Astrocyte (in vitro differentiated cells and primary cell): ENCODE data around the gene CPNE5. TPM values are rescaled to one million over a fixed set of nuclear protein-coding genes. Genes with fewer than 3 reads are reported as not detected.

Experiments used
- DNase-seq: peaks from one replicate; pipeline ENCODE4 v3.0.0-alpha.2; 2010; ENCODE audit warnings: low read depth
- FAIRE-seq: peaks from 2 replicates; lab custom pipeline; 2011; peaks lifted over from hg19 to GRCh38; lab: Jason Lieb, UNC
- H2AFZ ChIP-seq: 2 replicates; pipeline ENCODE4 v1.6.0; 2012; ENCODE audit warnings: low read depth, low read length, inconsistent platforms
- H3K27ac ChIP-seq: 2 replicates; pipeline ENCODE4 v1.5.1; 2011; ENCODE audit warnings: low read depth, low read length, inconsistent platforms
- H3K27me3 ChIP-seq: 2 replicates; pipeline ENCODE4 v1.6.0; 2011; ENCODE audit warnings: low read length, inconsistent platforms; ENCODE audit not compliant: insufficient read depth
- H3K36me3 ChIP-seq: 2 replicates; pipeline ENCODE4 v1.5.1; 2011; ENCODE audit warnings: low read length, inconsistent platforms; ENCODE audit not compliant: insufficient read depth
- H3K4me1 ChIP-seq: 2 replicates; pipeline ENCODE4 v1.5.1; 2011; ENCODE audit warnings: low read length, inconsistent platforms; ENCODE audit not compliant: insufficient read depth
- H3K4me2 ChIP-seq: 2 replicates; pipeline ENCODE4 v1.6.0; 2012; ENCODE audit warnings: low read length, inconsistent platforms
- H3K4me3 ChIP-seq: 2 replicates; pipeline ENCODE4 v1.5.1; 2011; ENCODE audit warnings: low read depth, mild to moderate bottlenecking, low read length, inconsistent platforms; ENCODE audit not compliant: insufficient read depth
- H3K79me2 ChIP-seq: 2 replicates; pipeline ENCODE4 v1.6.0; 2012; ENCODE audit warnings: mild to moderate bottlenecking, low read length, inconsistent platforms; ENCODE audit not compliant: insufficient read depth
- H3K9ac ChIP-seq: 2 replicates; pipeline ENCODE4 v1.6.0; 2012; ENCODE audit warnings: mild to moderate bottlenecking, low read length, inconsistent platforms
- H3K9me3 ChIP-seq: 2 replicates; pipeline ENCODE4 v1.5.1; 2012; ENCODE audit warnings: low read depth, mild to moderate bottlenecking, low read length, inconsistent platforms; ENCODE audit not compliant: insufficient read depth
- H4K20me1 ChIP-seq: 2 replicates; pipeline ENCODE4 v1.6.0; 2012; ENCODE audit warnings: low read length, inconsistent platforms; ENCODE audit not compliant: insufficient read depth
- H3K27ac Mint-ChIP-seq: one replicate; pipeline ENCODE4 v1.8.0; 2021; ENCODE audit warnings: mild to moderate bottlenecking, mixed read lengths; ENCODE audit not compliant: unreplicated experiment
- H3K27me3 Mint-ChIP-seq: one replicate; pipeline ENCODE4 v1.8.0; 2021; ENCODE audit warnings: low read depth, mixed read lengths; ENCODE audit not compliant: unreplicated experiment
- H3K36me3 Mint-ChIP-seq: one replicate; pipeline ENCODE4 v1.8.0; 2021; ENCODE audit warnings: low read depth, mixed read lengths; ENCODE audit not compliant: unreplicated experiment
- H3K4me1 Mint-ChIP-seq: one replicate; pipeline ENCODE4 v1.8.0; 2021; ENCODE audit warnings: low read depth, mixed read lengths; ENCODE audit not compliant: unreplicated experiment
- H3K4me3 Mint-ChIP-seq: one replicate; pipeline ENCODE4 v1.8.0; 2021; ENCODE audit warnings: mild to moderate bottlenecking, moderate library complexity, mixed read lengths; ENCODE audit not compliant: unreplicated experiment
- H3K9me3 Mint-ChIP-seq: one replicate; pipeline ENCODE4 v1.8.0; 2021; ENCODE audit warnings: mild to moderate bottlenecking, mixed read lengths; ENCODE audit not compliant: unreplicated experiment
- EZH2 ChIP-seq: IDR thresholded peaks from 2 replicates; pipeline ENCODE4 v1.6.1; 2012; ENCODE audit warnings: mild to moderate bottlenecking, low read length, inconsistent platforms; ENCODE audit not compliant: insufficient read depth
- total RNA-seq: library from RNA; stranded (reverse); gene quantifications from 2 replicates; pipeline ENCODE4 v1.2.1, GENCODE V29; 2021
- TF ChIP-seq, protein P1 (sequence below): IDR thresholded peaks from 2 replicates; pipeline ENCODE4 v1.5.1; 2011; ENCODE audit warnings: low read depth, mild to moderate bottlenecking, inconsistent platforms, low read length, moderate library complexity; ENCODE audit not compliant: insufficient read depth

CPNE5 gene
- total RNA-seq, 1 donor from 2014 or later: 0.11 TPM

DNA sequence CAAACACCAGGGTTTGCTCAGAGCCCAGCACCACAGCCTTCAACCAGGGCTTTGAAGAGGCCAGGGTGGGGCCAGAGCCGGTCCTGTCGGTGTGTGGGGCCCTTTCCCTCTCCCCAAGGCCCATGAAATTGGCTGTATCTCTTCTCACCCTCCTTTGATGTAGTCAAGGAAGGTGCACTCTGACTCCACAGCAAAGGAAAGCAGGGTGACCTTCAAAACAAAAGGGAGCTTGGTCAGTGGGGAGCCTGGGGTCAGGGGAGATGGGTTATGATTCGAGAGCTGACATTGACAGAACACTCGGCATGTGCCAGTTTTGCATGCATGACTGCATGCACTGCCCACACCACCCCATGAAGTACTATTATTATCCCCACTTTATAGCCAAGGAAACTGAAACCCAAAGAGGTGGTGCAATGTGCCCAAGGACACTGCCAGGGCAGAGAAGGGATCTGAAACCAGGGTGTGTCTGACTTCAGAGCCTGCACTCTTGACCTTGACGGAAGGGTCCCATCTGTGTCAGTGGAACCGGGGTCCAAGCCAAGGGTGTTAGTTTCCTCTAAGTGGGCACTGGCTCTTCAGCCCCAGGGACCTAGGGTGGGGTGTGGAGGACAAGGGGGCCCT is 86.2 kb downstream of the CPNE5 start:
- H3K4me1 ChIP-seq: peaks cover 6% of the 10 kb centered on the region
- H3K4me3 ChIP-seq: no peak overlapping the region
- H2AFZ ChIP-seq: no peak overlapping the region
- Mint-ChIP-seq H3K27me3 (peaks cover 3% of the 10 kb centered on the region), H3K36me3 (peaks cover 3% of the 10 kb centered on the region), H3K4me3 (no peak overlapping the region), H3K4me1 (peaks cover 18% of the 10 kb centered on the region), H3K9me3 (peaks cover 5% of the 10 kb centered on the region), H3K27ac (no peak overlapping the region)
- H3K27ac ChIP-seq: no peak overlapping the region
- peaks cover 4% of the 10 kb centered on the region for H3K9me3 ChIP-seq
- no peaks in the 10 kb centered on the region for H3K79me2 ChIP-seq
- H3K4me2 ChIP-seq: no peak overlapping the region
- no peak overlapping the region for H3K9ac ChIP-seq
- H4K20me1 ChIP-seq: no peaks in the 10 kb centered on the region
- no peak for FAIRE-seq
- TF ChIP-seq, protein P1, sequence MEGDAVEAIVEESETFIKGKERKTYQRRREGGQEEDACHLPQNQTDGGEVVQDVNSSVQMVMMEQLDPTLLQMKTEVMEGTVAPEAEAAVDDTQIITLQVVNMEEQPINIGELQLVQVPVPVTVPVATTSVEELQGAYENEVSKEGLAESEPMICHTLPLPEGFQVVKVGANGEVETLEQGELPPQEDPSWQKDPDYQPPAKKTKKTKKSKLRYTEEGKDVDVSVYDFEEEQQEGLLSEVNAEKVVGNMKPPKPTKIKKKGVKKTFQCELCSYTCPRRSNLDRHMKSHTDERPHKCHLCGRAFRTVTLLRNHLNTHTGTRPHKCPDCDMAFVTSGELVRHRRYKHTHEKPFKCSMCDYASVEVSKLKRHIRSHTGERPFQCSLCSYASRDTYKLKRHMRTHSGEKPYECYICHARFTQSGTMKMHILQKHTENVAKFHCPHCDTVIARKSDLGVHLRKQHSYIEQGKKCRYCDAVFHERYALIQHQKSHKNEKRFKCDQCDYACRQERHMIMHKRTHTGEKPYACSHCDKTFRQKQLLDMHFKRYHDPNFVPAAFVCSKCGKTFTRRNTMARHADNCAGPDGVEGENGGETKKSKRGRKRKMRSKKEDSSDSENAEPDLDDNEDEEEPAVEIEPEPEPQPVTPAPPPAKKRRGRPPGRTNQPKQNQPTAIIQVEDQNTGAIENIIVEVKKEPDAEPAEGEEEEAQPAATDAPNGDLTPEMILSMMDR: no peak
- TF ChIP-seq EZH2: no peak
- H3K36me3 ChIP-seq: no peaks in the 10 kb centered on the region
- DNase-seq: no peak
- H3K27me3 ChIP-seq: no peaks in the 10 kb centered on the region

DNA sequence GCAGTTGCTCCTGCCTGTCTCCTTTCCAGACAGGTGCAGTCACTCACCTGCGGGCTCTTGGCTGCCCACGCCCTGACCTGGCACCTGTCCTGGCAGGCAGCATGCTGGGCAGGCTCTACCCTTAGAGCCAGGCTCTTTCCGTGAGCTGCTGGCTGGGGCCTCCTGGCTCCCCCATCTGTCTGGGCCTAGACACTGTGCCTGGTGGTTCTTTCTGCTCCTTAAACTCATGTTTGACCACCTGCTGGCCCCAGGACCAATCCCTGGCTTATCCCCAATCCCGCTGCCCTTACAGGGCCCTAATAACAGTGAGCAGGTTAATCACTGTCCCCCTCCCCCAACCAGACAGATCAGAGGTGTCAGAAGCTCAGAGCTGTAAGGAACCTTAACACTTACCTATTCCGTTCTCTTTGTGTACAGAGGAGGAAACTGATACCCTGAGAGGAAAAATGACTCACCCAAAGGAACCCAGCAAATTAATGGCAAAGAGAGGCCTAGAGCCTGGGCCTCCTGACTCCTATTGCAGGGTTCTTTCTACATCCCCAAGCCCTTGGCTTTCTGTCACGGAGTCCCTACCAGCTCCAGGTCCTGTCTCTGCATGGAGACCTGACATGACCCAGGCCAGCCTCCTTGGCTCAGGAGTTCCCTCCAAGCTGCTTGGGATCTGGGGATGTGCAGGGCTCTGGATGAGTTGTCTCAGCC is 86.9 kb downstream of the CPNE5 start:
- no peak overlapping the region for H3K27ac Mint-ChIP-seq
- H3K4me2 ChIP-seq: no peak overlapping the region
- no peak overlapping the region for H2AFZ ChIP-seq
- H3K27me3 ChIP-seq: no peaks in the 10 kb centered on the region
- H3K79me2 ChIP-seq: no peaks in the 10 kb centered on the region
- no peak overlapping the region for H3K27ac ChIP-seq
- no peak for DNase-seq
- FAIRE-seq: no peak
- no peak overlapping the region for H3K4me3 ChIP-seq
- no peak overlapping the region for H3K4me3 Mint-ChIP-seq
- H4K20me1 ChIP-seq: no peaks in the 10 kb centered on the region
- H3K9me3 Mint-ChIP-seq: peaks cover 5% of the 10 kb centered on the region
- peaks cover 15% of the 10 kb centered on the region for H3K4me1 Mint-ChIP-seq
- H3K9ac ChIP-seq: no peak overlapping the region
- H3K9me3 ChIP-seq: peaks cover 4% of the 10 kb centered on the region
- peaks cover 6% of the 10 kb centered on the region for H3K4me1 ChIP-seq
- TF ChIP-seq, protein P1: no peak
- no peak for TF ChIP-seq EZH2
- H3K36me3 ChIP-seq: no peaks in the 10 kb centered on the region
- peaks cover 5% of the 10 kb centered on the region for H3K27me3 Mint-ChIP-seq
- peaks cover 3% of the 10 kb centered on the region for H3K36me3 Mint-ChIP-seq

DNA sequence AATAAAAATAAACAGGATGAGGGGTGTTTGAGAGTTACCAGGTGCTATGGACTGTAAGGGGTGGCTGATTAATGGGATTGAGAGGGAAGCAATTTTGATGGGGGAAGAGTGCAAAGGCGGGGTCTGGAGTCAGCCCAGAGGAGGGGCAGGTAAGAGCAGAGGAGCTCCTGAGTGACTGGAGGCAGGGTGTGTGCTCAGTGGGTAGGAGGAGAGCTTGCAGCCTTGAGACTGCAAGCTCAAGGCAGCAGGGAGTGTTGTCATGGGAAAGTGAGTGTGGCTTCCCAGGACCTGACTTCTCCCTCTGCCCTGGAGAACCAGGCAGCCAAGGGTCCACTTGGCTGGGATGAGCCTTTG is 87.4 kb downstream of the CPNE5 start:
- H4K20me1 ChIP-seq: no peaks in the 10 kb centered on the region
- H3K27ac ChIP-seq: no peak overlapping the region
- no peaks in the 10 kb centered on the region for H3K36me3 ChIP-seq
- TF ChIP-seq, protein P1: no peak
- TF ChIP-seq EZH2: no peak
- no peak overlapping the region for H3K4me3 ChIP-seq
- FAIRE-seq: no peak
- H3K27me3 ChIP-seq: no peaks in the 10 kb centered on the region
- no peak overlapping the region for H3K9ac ChIP-seq
- peaks cover 11% of the 10 kb centered on the region for H3K4me1 Mint-ChIP-seq
- H2AFZ ChIP-seq: no peak overlapping the region
- peaks cover 10% of the 10 kb centered on the region for H3K27me3 Mint-ChIP-seq
- H3K36me3 Mint-ChIP-seq: peaks cover 3% of the 10 kb centered on the region
- H3K79me2 ChIP-seq: no peaks in the 10 kb centered on the region
- H3K27ac Mint-ChIP-seq: no peak overlapping the region
- DNase-seq: no peak
- no peak overlapping the region for H3K4me2 ChIP-seq
- H3K4me1 ChIP-seq: peaks cover 6% of the 10 kb centered on the region
- H3K9me3 ChIP-seq: peaks cover 4% of the 10 kb centered on the region
- H3K9me3 Mint-ChIP-seq: peaks cover 5% of the 10 kb centered on the region
- no peak overlapping the region for H3K4me3 Mint-ChIP-seq
